Mononuclear cell (primary cell): Measurements from ENCODE around the gene LRP1B. TPM values are rescaled to one million over a fixed set of nuclear protein-coding genes. Genes with fewer than 3 reads are reported as not detected.

ENCODE experiments used
- H3K27me3 ChIP-seq: 2 replicates; pipeline ENCODE4 v1.6.0; 2011; ENCODE audit warnings: low read length, control low read depth; ENCODE audit not compliant: insufficient read depth
- H3K4me1 ChIP-seq: 2 replicates; pipeline ENCODE4 v1.5.1; 2011; ENCODE audit warnings: mild to moderate bottlenecking, low read length, control low read depth; ENCODE audit not compliant: insufficient read depth
- H3K4me3 ChIP-seq: 2 replicates; pipeline ENCODE4 v1.5.1; 2011; ENCODE audit warnings: mild to moderate bottlenecking, low read length, moderate library complexity
- H3K9me3 ChIP-seq: 2 replicates; pipeline ENCODE4 v1.5.1; 2011; ENCODE audit warnings: low read depth, mild to moderate bottlenecking, control low read depth, low read length
- total RNA-seq: library from RNA; depleted of rRNA; stranded (reverse); fragments of >200 nt; gene quantifications from one replicate; pipeline ENCODE4 v1.2.3, GENCODE V29; 2012

The LRP1B gene
- total RNA-seq, 1 donor, result under 0.01 TPM

DNA sequence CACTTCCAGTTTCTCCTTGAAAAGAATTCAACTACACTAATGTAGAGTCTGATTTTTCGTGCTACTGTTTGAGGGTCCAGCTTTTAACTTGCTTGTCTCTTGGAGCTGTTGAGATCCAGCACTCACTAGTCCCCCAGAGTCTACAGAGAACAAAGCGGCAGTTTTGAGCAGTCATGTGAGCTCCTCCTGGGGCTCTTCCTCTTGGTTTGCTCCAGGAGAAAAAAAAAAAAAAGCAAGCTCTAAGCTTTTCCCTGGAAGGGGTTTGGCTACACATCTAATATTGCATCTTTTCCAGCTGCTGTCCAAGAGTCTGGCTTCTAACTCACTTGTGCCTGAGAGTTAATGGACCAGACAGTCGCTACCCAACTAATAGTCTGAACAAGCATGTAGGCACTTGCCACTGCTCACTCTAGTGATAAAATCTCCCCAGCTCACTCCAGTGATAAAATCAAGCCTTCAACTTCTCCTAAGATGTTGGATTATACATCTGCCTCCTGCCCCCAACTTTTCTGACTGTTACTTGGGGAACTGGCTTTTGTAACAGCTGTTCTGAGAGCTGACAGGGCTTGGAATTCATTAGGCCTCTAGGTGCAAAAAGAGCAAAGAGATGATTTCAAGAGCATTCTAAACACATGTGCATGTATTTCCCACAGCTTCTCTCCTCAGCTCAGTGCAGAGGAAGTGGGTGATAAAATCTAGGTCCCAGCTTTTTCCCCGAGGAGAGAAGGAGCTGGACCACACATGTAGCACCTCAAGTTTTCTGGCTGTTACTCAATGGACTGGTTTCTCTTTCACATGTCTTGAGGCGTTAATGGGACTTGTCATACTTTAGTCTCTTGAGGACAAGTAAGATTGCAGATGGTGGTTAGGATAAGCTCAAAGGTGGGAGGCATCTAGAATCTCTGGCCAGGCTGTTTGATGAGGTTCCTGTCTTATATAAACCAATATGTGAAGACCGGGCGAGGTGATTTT lies 750.5 kb downstream of the LRP1B start:
- no peaks in the 10 kb centered on the region for H3K27me3 ChIP-seq
- no peak overlapping the region for H3K4me3 ChIP-seq
- H3K4me1 ChIP-seq, result no peaks in the 10 kb centered on the region
- H3K9me3 ChIP-seq, result peaks cover 4% of the 10 kb centered on the region

DNA sequence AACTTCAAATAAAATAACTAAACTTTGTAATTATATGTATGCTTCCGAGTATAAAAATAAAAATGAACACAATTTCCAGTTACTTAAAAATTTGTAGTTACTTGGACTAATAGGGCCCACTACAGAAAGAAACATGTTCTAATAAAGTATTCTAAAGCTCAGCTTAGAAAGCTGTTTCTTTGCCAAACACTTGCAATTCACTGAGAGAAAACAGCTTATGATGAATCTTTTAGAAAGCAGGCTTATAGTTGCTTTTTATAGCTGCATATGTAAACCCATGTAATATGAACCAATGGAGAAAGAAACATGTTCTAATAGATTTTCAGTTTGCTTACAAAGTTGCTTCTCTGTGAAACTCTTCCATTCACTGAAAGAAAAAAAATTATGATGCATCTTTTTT lies 766.0 kb downstream of the LRP1B start:
- no peak overlapping the region for H3K4me3 ChIP-seq
- no peaks in the 10 kb centered on the region for H3K9me3 ChIP-seq
- no peaks in the 10 kb centered on the region for H3K27me3 ChIP-seq
- H3K4me1 ChIP-seq, result no peaks in the 10 kb centered on the region

- Histone ChIP-seq H3K4me3 (no peak overlapping the region), H3K9me3 (no peaks in the 10 kb centered on the region), H3K4me1 (no peaks in the 10 kb centered on the region), H3K27me3 (no peaks in the 10 kb centered on the region)
Observed at GRCh38 chr2:141362311-141362710, 768.5 kb downstream of the LRP1B start.

- no peaks in the 10 kb centered on the region for H3K9me3 ChIP-seq
- no peak overlapping the region for H3K4me3 ChIP-seq
Observed at GRCh38 chr2:141348481-141348880, 782.3 kb downstream of the LRP1B start.

GRCh38 chr2:141341444-141341843 lies 789.4 kb downstream of the LRP1B start:
- H3K4me3 ChIP-seq, result no peak overlapping the region
- H3K4me1 ChIP-seq, result no peaks in the 10 kb centered on the region
- no peaks in the 10 kb centered on the region for H3K27me3 ChIP-seq
- no peaks in the 10 kb centered on the region for H3K9me3 ChIP-seq

More at GRCh38 chr2:141348481-141348880, 782.3 kb downstream of the LRP1B start:
- Histone ChIP-seq H3K4me1 (no peaks in the 10 kb centered on the region), H3K27me3 (no peaks in the 10 kb centered on the region)

GRCh38 chr2:141331127-141331526 lies 799.7 kb downstream of the LRP1B start:
- Histone ChIP-seq H3K27me3 (no peaks in the 10 kb centered on the region), H3K4me3 (no peak overlapping the region), H3K4me1 (no peaks in the 10 kb centered on the region), H3K9me3 (no peaks in the 10 kb centered on the region)

- H3K4me1 ChIP-seq, result no peaks in the 10 kb centered on the region
- no peaks in the 10 kb centered on the region for H3K9me3 ChIP-seq
- H3K27me3 ChIP-seq, result no peaks in the 10 kb centered on the region
- H3K4me3 ChIP-seq, result no peak overlapping the region
Observed at GRCh38 chr2:141329964-141330363, 800.9 kb downstream of the LRP1B start.

DNA sequence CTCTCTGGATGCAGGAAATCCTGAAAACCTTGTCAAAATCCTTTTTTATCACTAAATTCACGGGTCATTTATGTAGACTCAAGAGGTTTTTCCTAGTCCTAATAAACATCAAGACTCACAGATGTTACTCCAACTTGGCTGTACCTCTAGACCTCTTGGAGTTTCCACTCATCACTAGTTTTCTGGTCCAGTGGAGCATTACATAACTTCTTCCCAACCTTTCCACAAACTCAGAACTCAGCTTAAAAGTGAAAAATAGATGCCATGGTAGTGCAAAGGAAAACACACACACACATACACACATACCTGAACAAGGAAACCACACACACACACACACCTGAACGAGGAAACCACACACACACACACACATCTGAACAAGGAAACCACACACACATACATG lies 807.2 kb downstream of the LRP1B start:
- Histone ChIP-seq H3K27me3 (no peaks in the 10 kb centered on the region), H3K9me3 (no peaks in the 10 kb centered on the region), H3K4me1 (no peaks in the 10 kb centered on the region), H3K4me3 (no peak overlapping the region)

- Histone ChIP-seq H3K4me3 (no peak overlapping the region), H3K27me3 (no peaks in the 10 kb centered on the region), H3K4me1 (no peaks in the 10 kb centered on the region), H3K9me3 (no peaks in the 10 kb centered on the region)
Observed at GRCh38 chr2:141317986-141318385, 812.8 kb downstream of the LRP1B start.

DNA sequence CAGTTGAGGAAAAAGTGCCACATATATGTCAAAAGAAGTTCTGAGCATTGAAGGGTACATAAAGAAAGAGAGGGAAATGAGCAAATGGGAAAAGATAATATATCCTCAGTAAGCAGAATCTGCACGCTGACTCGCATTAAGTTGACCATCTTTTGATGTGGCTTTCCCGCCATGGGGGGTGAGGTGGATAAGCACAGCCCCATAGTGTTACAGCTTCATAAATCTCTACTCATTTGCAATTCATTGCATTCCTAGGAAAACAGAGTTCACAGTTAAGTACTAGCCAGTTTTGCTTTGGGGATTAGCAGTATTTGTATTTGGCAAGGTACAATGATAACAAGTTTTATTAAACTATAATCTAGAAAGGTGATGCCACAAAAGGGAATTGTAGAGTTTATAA lies 814.2 kb downstream of the LRP1B start:
- no peaks in the 10 kb centered on the region for H3K9me3 ChIP-seq
- no peaks in the 10 kb centered on the region for H3K27me3 ChIP-seq
- no peaks in the 10 kb centered on the region for H3K4me1 ChIP-seq
- no peak overlapping the region for H3K4me3 ChIP-seq

GRCh38 chr2:141316103-141316502 lies 814.7 kb downstream of the LRP1B start:
- Histone ChIP-seq H3K4me3 (no peak overlapping the region), H3K4me1 (no peaks in the 10 kb centered on the region), H3K27me3 (no peaks in the 10 kb centered on the region)

GRCh38 chr2:141313972-141314371 lies 816.8 kb downstream of the LRP1B start:
- H3K27me3 ChIP-seq, result no peaks in the 10 kb centered on the region
- H3K4me1 ChIP-seq, result no peaks in the 10 kb centered on the region
- no peaks in the 10 kb centered on the region for H3K9me3 ChIP-seq
- H3K4me3 ChIP-seq, result no peak overlapping the region

More at GRCh38 chr2:141316103-141316502, 814.7 kb downstream of the LRP1B start:
- no peaks in the 10 kb centered on the region for H3K9me3 ChIP-seq

- Histone ChIP-seq H3K4me3 (no peak overlapping the region), H3K27me3 (no peaks in the 10 kb centered on the region), H3K4me1 (no peaks in the 10 kb centered on the region), H3K9me3 (no peaks in the 10 kb centered on the region)
Observed at GRCh38 chr2:141311430-141311829, 819.4 kb downstream of the LRP1B start.

- Histone ChIP-seq H3K4me3 (no peak overlapping the region), H3K27me3 (no peaks in the 10 kb centered on the region), H3K9me3 (peaks cover 17% of the 10 kb centered on the region), H3K4me1 (no peaks in the 10 kb centered on the region)
Observed at GRCh38 chr2:141306368-141306767, 824.4 kb downstream of the LRP1B start.

DNA sequence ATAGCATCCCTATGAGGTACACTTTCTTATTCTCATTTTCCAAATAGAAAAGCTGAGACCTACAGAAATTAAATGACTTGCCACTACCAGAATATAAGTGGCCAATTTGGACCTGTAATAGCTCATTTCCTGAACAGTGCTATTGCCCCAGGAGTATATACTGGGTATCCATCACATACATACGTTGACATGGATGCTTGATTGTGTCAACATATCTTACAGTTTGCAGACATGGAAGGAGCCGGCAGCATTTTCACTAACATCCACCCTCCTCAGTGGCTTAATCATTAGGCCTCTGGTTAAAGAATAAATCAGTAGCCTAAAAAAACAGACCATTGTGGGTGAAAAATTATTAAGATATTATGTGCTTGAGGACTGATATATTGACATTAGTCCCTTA lies 829.3 kb downstream of the LRP1B start:
- Histone ChIP-seq H3K9me3 (peaks cover 19% of the 10 kb centered on the region), H3K27me3 (no peaks in the 10 kb centered on the region), H3K4me1 (no peaks in the 10 kb centered on the region), H3K4me3 (no peak overlapping the region)

- Histone ChIP-seq H3K9me3 (peaks cover 5% of the 10 kb centered on the region), H3K4me3 (no peak overlapping the region), H3K4me1 (no peaks in the 10 kb centered on the region), H3K27me3 (no peaks in the 10 kb centered on the region)
Observed at GRCh38 chr2:141280037-141280436, 850.8 kb downstream of the LRP1B start.
